ENCODE results near the gene WDR36.

The WDR36 gene

GRCh38 chr5:111132731-111133435 lies 40.7 kb downstream of the WDR36 start:
- no peak overlapping the region for H3K4me3 ChIP-seq (ENCODE audit: low read depth, low read length)
- DNase-seq (ENCODE audit: low read depth, low spot score), result no peak
- in situ Hi-C loops (cut with HindIII; ENCODE audit: low sequenced_read_pairs), result no loop called here
- TF ChIP-seq CTCF (IDR thresholded peaks at IDR 0.05; ENCODE audit: low read depth, low read length), result no peak

GRCh38 chr5:111133436-111133751 lies 41.2 kb downstream of the WDR36 start:
- TF ChIP-seq CTCF (IDR thresholded peaks at IDR 0.05; ENCODE audit: low read depth, low read length), result no peak
- no peak overlapping the region for H3K4me3 ChIP-seq (ENCODE audit: low read depth, low read length)
- in situ Hi-C loops (cut with HindIII; ENCODE audit: low sequenced_read_pairs), result no loop called here
- DNase-seq (ENCODE audit: low read depth, low spot score), result no peak

- peak; percentile 25 for DNase-seq (ENCODE audit: low read depth, low spot score)
- no peak overlapping the region for H3K4me3 ChIP-seq (ENCODE audit: low read depth, low read length)
- in situ Hi-C loops (cut with HindIII; ENCODE audit: low sequenced_read_pairs), result no loop called here
- TF ChIP-seq CTCF (IDR thresholded peaks at IDR 0.05; ENCODE audit: low read depth, low read length), result no peak
These were observed 41.9 kb downstream of the WDR36 start for GRCh38 chr5:111134087-111134486.

GRCh38 chr5:111134864-111135263 lies 42.7 kb downstream of the WDR36 start:
- TF ChIP-seq CTCF (IDR thresholded peaks at IDR 0.05; ENCODE audit: low read depth, low read length), result no peak
- no peak for DNase-seq (ENCODE audit: low read depth, low spot score)
- no peak overlapping the region for H3K4me3 ChIP-seq (ENCODE audit: low read depth, low read length)
- in situ Hi-C loops (cut with HindIII; ENCODE audit: low sequenced_read_pairs), result no loop called here

GRCh38 chr5:111135363-111135762 lies 43.2 kb downstream of the WDR36 start:
- TF ChIP-seq CTCF (IDR thresholded peaks at IDR 0.05; ENCODE audit: low read depth, low read length), result no peak
- no peak overlapping the region for H3K4me3 ChIP-seq (ENCODE audit: low read depth, low read length)
- in situ Hi-C loops (cut with HindIII; ENCODE audit: low sequenced_read_pairs), result no loop called here
- DNase-seq (ENCODE audit: low read depth, low spot score), result no peak

GRCh38 chr5:111135946-111136345 lies 43.8 kb downstream of the WDR36 start:
- DNase-seq (ENCODE audit: low read depth, low spot score), result peak; percentile 35
- no peak overlapping the region for H3K4me3 ChIP-seq (ENCODE audit: low read depth, low read length)
- in situ Hi-C loops (cut with HindIII; ENCODE audit: low sequenced_read_pairs), result no loop called here
- TF ChIP-seq CTCF (IDR thresholded peaks at IDR 0.05; ENCODE audit: low read depth, low read length), result no peak
